Ovary (tissue), 3 donors: ENCODE data around the gene SHISA6.

Source experiments
- EP300 ChIP-seq: sonication (generic); formaldehyde crosslinking; IDR thresholded peaks from one replicate; pipeline ENCODE4 v1.6.1; 2017; ENCODE audit warnings: antibody characterized with exemption
- POLR2A ChIP-seq: fragments of 450-650 bp; IDR thresholded peaks from one replicate; pipeline ENCODE4 v1.6.1; 2017; ENCODE audit warnings: antibody characterized with exemption, mild to moderate bottlenecking, moderate library complexity
- TF ChIP-seq, protein P1 (sequence below), 3 donors: fragments of 450-650 bp in 2 of 3; fragments of 200-600 bp in 1 of 3; IDR thresholded peaks; one replicate each; pipeline versions ENCODE4 v1.5.1 to v1.8.0; 2016 to 2022; ENCODE audit warnings: antibody characterized with exemption in 3 of 3, mild to moderate bottlenecking in 1 of 3
- donor health status: DM: no; HTN: no; CAD: no.

DNA sequence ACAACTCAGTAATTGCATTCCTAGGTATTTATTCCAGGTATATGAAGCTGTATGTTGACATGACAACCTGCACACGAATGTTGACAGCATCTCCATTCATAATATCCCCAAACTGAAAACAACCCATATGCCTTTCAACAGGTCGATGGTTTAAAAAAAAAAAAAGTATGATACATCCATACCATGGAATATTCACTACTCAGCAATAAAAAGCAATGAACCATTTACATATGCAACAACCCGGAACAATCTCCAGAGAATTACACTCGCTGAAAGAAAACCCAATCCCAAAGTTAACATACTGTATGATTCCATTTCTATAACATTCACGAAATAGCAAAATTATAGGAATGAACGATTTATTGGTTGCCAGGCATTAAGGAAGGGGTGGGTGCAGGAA lies 304.0 kb downstream of the SHISA6 start:
- TF ChIP-seq, protein P1, sequence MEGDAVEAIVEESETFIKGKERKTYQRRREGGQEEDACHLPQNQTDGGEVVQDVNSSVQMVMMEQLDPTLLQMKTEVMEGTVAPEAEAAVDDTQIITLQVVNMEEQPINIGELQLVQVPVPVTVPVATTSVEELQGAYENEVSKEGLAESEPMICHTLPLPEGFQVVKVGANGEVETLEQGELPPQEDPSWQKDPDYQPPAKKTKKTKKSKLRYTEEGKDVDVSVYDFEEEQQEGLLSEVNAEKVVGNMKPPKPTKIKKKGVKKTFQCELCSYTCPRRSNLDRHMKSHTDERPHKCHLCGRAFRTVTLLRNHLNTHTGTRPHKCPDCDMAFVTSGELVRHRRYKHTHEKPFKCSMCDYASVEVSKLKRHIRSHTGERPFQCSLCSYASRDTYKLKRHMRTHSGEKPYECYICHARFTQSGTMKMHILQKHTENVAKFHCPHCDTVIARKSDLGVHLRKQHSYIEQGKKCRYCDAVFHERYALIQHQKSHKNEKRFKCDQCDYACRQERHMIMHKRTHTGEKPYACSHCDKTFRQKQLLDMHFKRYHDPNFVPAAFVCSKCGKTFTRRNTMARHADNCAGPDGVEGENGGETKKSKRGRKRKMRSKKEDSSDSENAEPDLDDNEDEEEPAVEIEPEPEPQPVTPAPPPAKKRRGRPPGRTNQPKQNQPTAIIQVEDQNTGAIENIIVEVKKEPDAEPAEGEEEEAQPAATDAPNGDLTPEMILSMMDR (IDR thresholded peaks at IDR 0.05), result no peak
- no peak for TF ChIP-seq POLR2A
- no peak for TF ChIP-seq EP300
